Neural cell (in vitro differentiated cells): ENCODE data around the gene KPNA1. TPM values are rescaled to one million over a fixed set of nuclear protein-coding genes. Genes with fewer than 3 reads are reported as not detected.

Experiments
- H2AFZ ChIP-seq: fragments of 200-600, 300-800 bp; sonication (generic), shearing (Covaris generic); 2 replicates; pipeline ENCODE4 v1.6.0; 2014; ENCODE audit warnings: low read depth, mild to moderate bottlenecking, antibody characterized with exemption, low read length, moderate library complexity
- H3F3A ChIP-seq: fragments of 200-600 bp; shearing (Covaris generic); 2 replicates; pipeline ENCODE4 v1.6.1; 2016; ENCODE audit warnings: mild to moderate bottlenecking, moderate library complexity, mixed read lengths, antibody characterized with exemption, low read length; ENCODE audit not compliant: insufficient read depth, poor library complexity, severe bottlenecking
- H3K27ac ChIP-seq: fragments of 200-600, 300-800 bp; sonication (generic), shearing (Covaris generic); 2 replicates; pipeline ENCODE4 v1.5.1; 2014; ENCODE audit warnings: mild to moderate bottlenecking, low read length, moderate library complexity
- H3K27me3 ChIP-seq: fragments of 300-800, 200-600 bp; sonication (generic), shearing (Covaris generic); 2 replicates; pipeline ENCODE4 v1.6.0; 2014; ENCODE audit warnings: mild to moderate bottlenecking, low read depth, low read length, moderate library complexity; ENCODE audit not compliant: insufficient read depth
- H3K36me3 ChIP-seq: fragments of 300-800, 200-600 bp; sonication (generic), shearing (Covaris generic); 2 replicates; pipeline ENCODE4 v1.5.1; 2014; ENCODE audit warnings: mild to moderate bottlenecking, antibody characterized with exemption, low read length, moderate library complexity; ENCODE audit not compliant: insufficient read depth
- H3K4me2 ChIP-seq: fragments of 300-800, 200-600 bp; sonication (generic), shearing (Covaris generic); 2 replicates; pipeline ENCODE4 v1.6.0; 2014; ENCODE audit warnings: mild to moderate bottlenecking, low read length
- H3K4me3 ChIP-seq: fragments of 300-800, 200-600 bp; sonication (generic), shearing (Covaris generic); 2 replicates; pipeline ENCODE4 v1.5.1; 2014; ENCODE audit warnings: mild to moderate bottlenecking, low read length, moderate library complexity
- H3K79me2 ChIP-seq: fragments of 200-600 bp; shearing (Covaris generic); replicated peaks from 2 replicates; pipeline ENCODE4 v1.6.0; 2014; ENCODE audit warnings: mild to moderate bottlenecking, low read length, moderate library complexity; ENCODE audit not compliant: insufficient read depth
- H3K9ac ChIP-seq: fragments of 300-800, 200-600 bp; sonication (generic), shearing (Covaris generic); 2 replicates; pipeline ENCODE4 v1.6.1; 2016; ENCODE audit warnings: mild to moderate bottlenecking, low read length, mixed read lengths
- H3K9me2 ChIP-seq: fragments of 200-600 bp; shearing (Covaris generic); 2 replicates; pipeline ENCODE4 v1.6.1; 2016; ENCODE audit warnings: mild to moderate bottlenecking, low read length, mixed read lengths; ENCODE audit not compliant: insufficient read depth
- H3K9me3 ChIP-seq: fragments of 200-600, 300-800 bp; sonication (generic), shearing (Covaris generic); 2 replicates; pipeline ENCODE4 v1.6.1; 2016; ENCODE audit warnings: mild to moderate bottlenecking, mixed run types, low read length, moderate library complexity, mixed read lengths
- H4K20me1 ChIP-seq: fragments of 200-600 bp; shearing (Covaris generic); 2 replicates; pipeline ENCODE4 v1.6.1; 2016; ENCODE audit warnings: mild to moderate bottlenecking, mixed run types; ENCODE audit not compliant: insufficient read depth
- CTCF ChIP-seq: fragments of 450-650 bp; IDR thresholded peaks from 2 replicates; pipeline ENCODE4 v1.5.1; 2014; ENCODE audit warnings: antibody characterized with exemption, mild to moderate bottlenecking, moderate library complexity; ENCODE audit not compliant: poor library complexity, severe bottlenecking
- EP300 ChIP-seq: fragments of 450-650 bp; conservative IDR thresholded peaks from 2 replicates; pipeline ENCODE4 v1.6.1; 2014; ENCODE audit warnings: antibody characterized with exemption, mild to moderate bottlenecking, moderate library complexity; ENCODE audit not compliant: poor library complexity, severe bottlenecking
- EZH2 ChIP-seq: fragments of 200-600, 300-800 bp; shearing (Covaris generic), sonication (generic); IDR thresholded peaks from 2 replicates; pipeline ENCODE4 v1.6.1; 2014; ENCODE audit warnings: antibody characterized with exemption, low read length, borderline replicate concordance, mild to moderate bottlenecking; ENCODE audit not compliant: insufficient read depth, poor library complexity, severe bottlenecking
- MXI1 ChIP-seq: fragments of 450-650 bp; conservative IDR thresholded peaks from 2 replicates; pipeline ENCODE4 v1.6.1; 2014; ENCODE audit warnings: antibody characterized with exemption, mild to moderate bottlenecking; ENCODE audit not compliant: poor library complexity, severe bottlenecking
- POLR2AphosphoS5 ChIP-seq: IDR thresholded peaks from 2 replicates; pipeline ENCODE4 v1.6.1; 2012
- RAD21 ChIP-seq: fragments of 450-650 bp; conservative IDR thresholded peaks from 2 replicates; pipeline ENCODE4 v1.6.1; 2014; ENCODE audit warnings: antibody characterized with exemption, mild to moderate bottlenecking, moderate library complexity
- REST ChIP-seq: IDR thresholded peaks from 2 replicates; pipeline ENCODE4 v1.6.1; 2012; ENCODE audit warnings: borderline replicate concordance
- SMC3 ChIP-seq: fragments of 450-650 bp; conservative IDR thresholded peaks from 2 replicates; pipeline ENCODE4 v1.6.1; 2014; ENCODE audit warnings: antibody characterized with exemption, mild to moderate bottlenecking, moderate library complexity; ENCODE audit not compliant: poor library complexity
- TAF1 ChIP-seq: IDR thresholded peaks from 2 replicates; pipeline ENCODE4 v1.6.1; 2012; ENCODE audit warnings: low read depth
- polyA plus RNA-seq: library from polyadenylated mRNA; depleted of rRNA; stranded (reverse); fragments of >200 nt; gene quantifications from 2 replicates; pipeline ENCODE4 v1.2.3, GENCODE V29; 2014

The KPNA1 gene
- polyA plus RNA-seq, 1 donor from 2014 or later = 35.8 TPM

- no peaks in the 10 kb centered on the region for H3F3A ChIP-seq
- H2AFZ ChIP-seq = no peak overlapping the region
- H4K20me1 ChIP-seq = no peaks in the 10 kb centered on the region
- no peaks in the 10 kb centered on the region for H3K9me3 ChIP-seq
- H3K4me3 ChIP-seq = no peak overlapping the region
- H3K79me2 ChIP-seq = no peaks in the 10 kb centered on the region
- H3K27me3 ChIP-seq = no peaks in the 10 kb centered on the region
- no peaks in the 10 kb centered on the region for H3K9me2 ChIP-seq
- H3K27ac ChIP-seq = no peak overlapping the region
- H3K9ac ChIP-seq = no peak overlapping the region
- no peak overlapping the region for H3K4me2 ChIP-seq
- no peak for TF ChIP-seq SMC3
- no peak for TF ChIP-seq CTCF
- H3K36me3 ChIP-seq = no peaks in the 10 kb centered on the region
Measured at GRCh38 chr3:122461806-122462205, 52.9 kb downstream of the KPNA1 start.

- H3K9me2 ChIP-seq = no peaks in the 10 kb centered on the region
- H3K4me3 ChIP-seq = no peak overlapping the region
- H3K27ac ChIP-seq = no peak overlapping the region
- H3K36me3 ChIP-seq = no peaks in the 10 kb centered on the region
- TF ChIP-seq POLR2AphosphoS5 (no peak), SMC3 (peak; percentile 70), CTCF (peak; percentile 63), MXI1 (no peak), RAD21 (peak; percentile 66)
- H3K79me2 ChIP-seq = no peaks in the 10 kb centered on the region
- no peaks in the 10 kb centered on the region for H3K9me3 ChIP-seq
- no peak overlapping the region for H3K9ac ChIP-seq
- H3F3A ChIP-seq = no peaks in the 10 kb centered on the region
- no peak overlapping the region for H2AFZ ChIP-seq
- H4K20me1 ChIP-seq = no peaks in the 10 kb centered on the region
- H3K27me3 ChIP-seq = no peaks in the 10 kb centered on the region
- no peak overlapping the region for H3K4me2 ChIP-seq
Measured at GRCh38 chr3:122458992-122459391, 55.7 kb downstream of the KPNA1 start.

GRCh38 chr3:122457706-122458105 is 57.0 kb downstream of the KPNA1 start:
- H3K27me3 ChIP-seq = no peaks in the 10 kb centered on the region
- no peaks in the 10 kb centered on the region for H3K79me2 ChIP-seq
- no peak overlapping the region for H2AFZ ChIP-seq
- no peaks in the 10 kb centered on the region for H3F3A ChIP-seq
- H3K9ac ChIP-seq = no peak overlapping the region
- H3K36me3 ChIP-seq = peaks cover 4% of the 10 kb centered on the region
- TF ChIP-seq RAD21 = no peak
- TF ChIP-seq EP300 = no peak
- TF ChIP-seq TAF1 = no peak
- no peak for TF ChIP-seq CTCF
- TF ChIP-seq MXI1 = no peak
- no peak for TF ChIP-seq SMC3
- no peak for TF ChIP-seq POLR2AphosphoS5
- no peak for TF ChIP-seq EZH2
- TF ChIP-seq REST = no peak
- H3K9me3 ChIP-seq = no peaks in the 10 kb centered on the region
- H3K4me2 ChIP-seq = no peak overlapping the region
- no peak overlapping the region for H3K4me3 ChIP-seq
- no peak overlapping the region for H3K27ac ChIP-seq
- no peaks in the 10 kb centered on the region for H3K9me2 ChIP-seq
- no peaks in the 10 kb centered on the region for H4K20me1 ChIP-seq
